ENCODE data around the gene MYL3. TPM values are rescaled to one million over a fixed set of nuclear protein-coding genes. Genes with fewer than 3 reads are reported as not detected.

Gene MYL3
- total and polyA plus RNA-seq, 2 of the 4 experiments (the other 2 are of a cell fraction): 0.09 TPM; not detected in 1

DNA sequence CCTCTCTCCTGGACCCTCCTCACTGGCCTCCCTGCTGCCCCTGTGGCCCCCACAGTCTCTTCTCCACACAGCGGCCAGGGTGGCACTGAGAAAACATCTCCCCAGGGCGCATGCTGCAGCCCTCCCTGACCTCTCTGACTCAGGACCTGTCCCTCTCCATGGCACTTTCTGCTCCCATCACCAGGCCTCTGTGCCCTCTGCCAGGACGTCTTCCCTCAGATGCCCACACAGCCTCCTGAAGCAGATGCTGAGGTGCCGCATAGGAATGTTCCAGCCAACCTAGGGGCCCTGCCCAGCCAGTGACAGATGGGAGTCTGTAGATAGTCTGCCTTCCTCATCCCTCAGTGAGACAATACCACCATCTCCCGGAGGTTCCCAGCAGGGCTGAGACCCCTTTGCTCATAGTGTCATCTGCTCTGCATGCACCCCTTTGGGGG is 8.7 kb downstream of the MYL3 start:
- no peak overlapping the region for H2BK15ac ChIP-seq (ENCODE audit: low read depth, low read length)
- no peaks in the 10 kb centered on the region for H3K9me3 ChIP-seq (ENCODE audit: control insufficient read depth, insufficient read depth, low read length)
- intact Hi-C loops (cut with micrococcal nuclease) (loop anchor here (1.0 kb wide), 1 partner anchor 28 kb away; no protein-coding TSS in a partner anchor), dilution Hi-C loops (cut with HindIII; ENCODE audit: low sequenced_read_pairs, unreplicated experiment) (no loop called here), in situ Hi-C loops (cut with MboI; ENCODE audit: low sequenced_read_pairs) (no loop called here)
- H3K9me1 ChIP-seq (ENCODE audit: insufficient read depth, low read length): no peaks in the 10 kb centered on the region
- no peaks in the 10 kb centered on the region for H3K4me1 ChIP-seq (ENCODE audit: control insufficient read depth, insufficient read depth, low read length)
- no peak overlapping the region for H3K56ac ChIP-seq (ENCODE audit: extremely low read depth, insufficient read depth, low read length)
- H3K27ac ChIP-seq (ENCODE audit: insufficient read depth, low read length): no peak overlapping the region
- H2AFZ ChIP-seq (replicated peaks; ENCODE audit: low read length, poor library complexity): no peak overlapping the region
- H4K8ac ChIP-seq (ENCODE audit: low read depth in 2 of 2, low read length in 2 of 2): no peak overlapping the region
- no peak overlapping the region for H3K18ac ChIP-seq (ENCODE audit: low read depth, low read length)
- H2BK5ac ChIP-seq (ENCODE audit: low read depth, low read length, poor library complexity, severe bottlenecking): no peak overlapping the region
- no peak overlapping the region for H3K4me2 ChIP-seq (ENCODE audit: low read depth, low read length)
- H2AK9ac ChIP-seq (replicated peaks; ENCODE audit: low read depth, low read length, poor library complexity): no peak overlapping the region
- no peaks in the 10 kb centered on the region for H3K79me1 ChIP-seq (ENCODE audit: low read depth in 1 of 2, low read length in 2 of 2)
- no peaks in the 10 kb centered on the region for H4K20me1 ChIP-seq (ENCODE audit: insufficient read depth, low read length)
- POLR2A ChIA-PET (ENCODE audit: unreplicated experiment): no interaction called here
- peaks cover 56% of the 10 kb centered on the region for H3K27me3 ChIP-seq (ENCODE audit: control insufficient read depth, insufficient read depth, low read length)
- no peak overlapping the region for H3K14ac ChIP-seq (replicated peaks; ENCODE audit: low read depth, low read length)
- no peak overlapping the region for H4K5ac ChIP-seq (ENCODE audit: low read depth, low read length)
- WGBS, 2 experiments (ENCODE audit: extremely low coverage in 2 of 2, insufficient read length in 1 of 2): 40% methylated on average over 1 of the region's 5 CpGs; no CpG with 5 or more reads in 1 of the 2 experiments
- no peak overlapping the region for H4K91ac ChIP-seq (ENCODE audit: insufficient read depth, low read depth, low read length)
- H2AK5ac ChIP-seq (ENCODE audit: low read depth, low read length): no peak overlapping the region
- H3K23ac ChIP-seq (ENCODE audit: low read depth, low read length): no peak overlapping the region
- CTCF ChIA-PET: no interaction called here
- H3K9ac ChIP-seq (ENCODE audit: low read depth, low read length): no peak overlapping the region
- TF ChIP-seq SMC3 (IDR thresholded peaks at IDR 0.05; ENCODE audit: low read depth, low read length) (no peak), MXI1 (IDR thresholded peaks at IDR 0.05; ENCODE audit: borderline replicate concordance, low read depth, low read length) (no peak), NFE2L2 (IDR thresholded peaks at IDR 0.05; ENCODE audit: low read depth, low read length) (no peak), POLR2A (IDR thresholded peaks at IDR 0.05; ENCODE audit: low read depth, low read length) (no peak), MAFK (IDR thresholded peaks at IDR 0.05; ENCODE audit: low read depth, low read length) (no peak)
- no peaks in the 10 kb centered on the region for H3K36me3 ChIP-seq (ENCODE audit: control insufficient read depth, insufficient read depth, low read length)
- no peak for DNase-seq
- H3K4ac ChIP-seq (ENCODE audit: low read depth, low read length): no peak overlapping the region
- ATAC-seq (ENCODE audit: low read depth): no peak
- H2BK120ac ChIP-seq (ENCODE audit: low read depth, low read length): no peak overlapping the region
- no peak overlapping the region for H2BK20ac ChIP-seq (ENCODE audit: low read depth, low read length)
- no TSS peak for BruUV-seq (replicated peaks)
- H3K4me3 ChIP-seq (ENCODE audit: insufficient read depth, low read depth, low read length): no peak overlapping the region
